Measurements from ENCODE around the gene NCAM1.

NCAM1 gene

GRCh38 chr11:113104691-113105251, 143.6 kb downstream of the NCAM1 start:
- no peak overlapping the region for H3K4me3 ChIP-seq (ENCODE audit: low read depth, low read length)
- TF ChIP-seq CTCF (IDR thresholded peaks at IDR 0.05; ENCODE audit: low read depth, low read length), result no peak

GRCh38 chr11:113105592-113105991, 144.4 kb downstream of the NCAM1 start:
- TF ChIP-seq CTCF (IDR thresholded peaks at IDR 0.05; ENCODE audit: low read depth, low read length), result no peak
- H3K4me3 ChIP-seq (ENCODE audit: low read depth, low read length), result no peak overlapping the region

GRCh38 chr11:113106507-113106906, 145.3 kb downstream of the NCAM1 start:
- no peak overlapping the region for H3K4me3 ChIP-seq (ENCODE audit: low read depth, low read length)
- no peak for TF ChIP-seq CTCF (IDR thresholded peaks at IDR 0.05; ENCODE audit: low read depth, low read length)

- TF ChIP-seq CTCF (IDR thresholded peaks at IDR 0.05; ENCODE audit: low read depth, low read length), result no peak
- H3K4me3 ChIP-seq (ENCODE audit: low read depth, low read length), result no peak overlapping the region
These were observed 148.8 kb downstream of the NCAM1 start for GRCh38 chr11:113110046-113110445.

GRCh38 chr11:113111156-113111555, 149.9 kb downstream of the NCAM1 start:
- TF ChIP-seq CTCF (IDR thresholded peaks at IDR 0.05; ENCODE audit: low read depth, low read length), result no peak
- H3K4me3 ChIP-seq (ENCODE audit: low read depth, low read length), result no peak overlapping the region

GRCh38 chr11:113112307-113112706, 151.1 kb downstream of the NCAM1 start:
- TF ChIP-seq CTCF (IDR thresholded peaks at IDR 0.05; ENCODE audit: low read depth, low read length), result no peak
- H3K4me3 ChIP-seq (ENCODE audit: low read depth, low read length), result no peak overlapping the region

GRCh38 chr11:113113801-113114704, 152.8 kb downstream of the NCAM1 start:
- no peak overlapping the region for H3K4me3 ChIP-seq (ENCODE audit: low read depth, low read length)
- no peak for TF ChIP-seq CTCF (IDR thresholded peaks at IDR 0.05; ENCODE audit: low read depth, low read length)

Data from WI38 (cell line).